ENCODE results near the gene DENND2D.

DNA sequence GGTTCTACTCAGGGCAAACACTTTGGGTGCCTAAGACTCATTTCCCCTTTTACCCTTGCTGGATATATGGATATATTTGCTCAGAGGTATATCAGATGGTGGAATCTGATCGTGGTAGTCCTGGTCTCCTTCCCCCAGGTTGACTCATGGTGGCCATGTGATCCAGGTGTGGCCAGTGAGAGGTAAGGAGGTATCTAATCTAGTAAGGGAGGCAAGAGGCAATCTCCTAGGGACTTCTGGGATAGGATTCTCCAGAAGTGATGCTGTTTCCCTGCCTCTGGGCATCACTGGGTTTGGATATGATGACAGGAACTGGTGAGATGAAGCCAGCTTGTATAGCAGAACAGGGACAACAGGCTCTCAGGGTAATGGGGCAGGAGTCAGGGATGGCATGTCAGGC lies 8.5 kb upstream of the DENND2D start:
- TF ChIP-seq CTCF (IDR thresholded peaks at IDR 0.05; ENCODE audit: low read depth, low read length) (no peak), EZH2phosphoT487 (IDR thresholded peaks at IDR 0.05; ENCODE audit: low read depth) (no peak)

All from OCI-LY3 (cell line).